HUES6 (cell line): ENCODE data around the gene BAIAP2L2.
A peak's percentile ranks its signal among the peaks of the same experiment; 100 is the strongest.

ENCODE experiments used
- H3K27ac ChIP-seq: 2 replicates; pipeline ENCODE4 v1.7.0; 2013; ENCODE audit warnings: low read depth, mild to moderate bottlenecking, low read length, inconsistent platforms
- H3K27me3 ChIP-seq: 2 replicates; pipeline ENCODE4 v1.6.1; 2013; ENCODE audit warnings: low read length; ENCODE audit not compliant: control insufficient read depth, insufficient read depth
- H3K36me3 ChIP-seq: 2 replicates; pipeline ENCODE4 v1.6.1; 2013; ENCODE audit warnings: low read length; ENCODE audit not compliant: control insufficient read depth, insufficient read depth
- H3K4me1 ChIP-seq: 2 replicates; pipeline ENCODE4 v1.6.1; 2013; ENCODE audit warnings: low read length; ENCODE audit not compliant: control insufficient read depth, insufficient read depth
- H3K4me3 ChIP-seq: 2 replicates; pipeline ENCODE4 v1.5.1; 2013; ENCODE audit warnings: low read depth, low read length
- H3K9ac ChIP-seq: one replicate; pipeline ENCODE4 v1.6.1; 2013; ENCODE audit warnings: mild to moderate bottlenecking, low read length
- H3K9me3 ChIP-seq: 2 replicates; pipeline ENCODE4 v1.6.1; 2013; ENCODE audit warnings: low read depth, low read length; ENCODE audit not compliant: control insufficient read depth, insufficient read depth

The BAIAP2L2 gene

GRCh38 chr22:38056969-38057891 lies 53.3 kb downstream of the BAIAP2L2 start, which contains the start of gene PICK1:
PICK1 (plus strand) TSS chr22:38057404; CDS start chr22:38057810, 406 bp downstream.
- H3K27ac ChIP-seq, result peak within 1 kb of the TSS; percentile 85
- H3K4me3 ChIP-seq, result peak within 1 kb of the TSS; percentile 78
- peaks cover 12% of the 10 kb centered on the region for H3K4me1 ChIP-seq
- no peaks in the 10 kb centered on the region for H3K9me3 ChIP-seq
- no peaks in the 10 kb centered on the region for H3K27me3 ChIP-seq
- peak within 1 kb of the TSS; percentile 70 for H3K9ac ChIP-seq
- H3K36me3 ChIP-seq, result peaks cover 20% of the 10 kb centered on the region

GRCh38 chr22:38051900-38052862 lies 58.3 kb downstream of the BAIAP2L2 start:
- H3K27me3 ChIP-seq, result no peaks in the 10 kb centered on the region
- H3K4me1 ChIP-seq, result peaks cover 9% of the 10 kb centered on the region
- no peaks in the 10 kb centered on the region for H3K9me3 ChIP-seq
- no peak overlapping the region for H3K27ac ChIP-seq
- H3K4me3 ChIP-seq, result no peak overlapping the region
- H3K36me3 ChIP-seq, result no peaks in the 10 kb centered on the region
- H3K9ac ChIP-seq, result peak overlapping the region; percentile 36

GRCh38 chr22:38051261-38051660 lies 59.2 kb downstream of the BAIAP2L2 start:
- Histone ChIP-seq H3K4me1 (peaks cover 9% of the 10 kb centered on the region), H3K9ac (no peak overlapping the region), H3K36me3 (no peaks in the 10 kb centered on the region), H3K27me3 (no peaks in the 10 kb centered on the region), H3K4me3 (no peak overlapping the region), H3K27ac (no peak overlapping the region), H3K9me3 (no peaks in the 10 kb centered on the region)

- no peak overlapping the region for H3K27ac ChIP-seq
- no peaks in the 10 kb centered on the region for H3K36me3 ChIP-seq
- H3K9ac ChIP-seq, result no peak overlapping the region
- no peaks in the 10 kb centered on the region for H3K9me3 ChIP-seq
- H3K27me3 ChIP-seq, result no peaks in the 10 kb centered on the region
- peaks cover 9% of the 10 kb centered on the region for H3K4me1 ChIP-seq
- H3K4me3 ChIP-seq, result no peak overlapping the region
Observed at GRCh38 chr22:38050720-38051119, 59.8 kb downstream of the BAIAP2L2 start.

GRCh38 chr22:38049812-38050619 lies 60.5 kb downstream of the BAIAP2L2 start:
- Histone ChIP-seq H3K27ac (no peak overlapping the region), H3K4me1 (peaks cover 9% of the 10 kb centered on the region), H3K36me3 (no peaks in the 10 kb centered on the region), H3K4me3 (no peak overlapping the region), H3K9ac (no peak overlapping the region), H3K27me3 (no peaks in the 10 kb centered on the region), H3K9me3 (no peaks in the 10 kb centered on the region)

- Histone ChIP-seq H3K4me3 (no peak overlapping the region), H3K27ac (no peak overlapping the region), H3K4me1 (no peaks in the 10 kb centered on the region; the same call in 1 of the 2 replicates), H3K27me3 (no peaks in the 10 kb centered on the region), H3K36me3 (no peaks in the 10 kb centered on the region), H3K9me3 (no peaks in the 10 kb centered on the region), H3K9ac (no peak overlapping the region)
Observed at GRCh38 chr22:38046070-38046748, 64.3 kb downstream of the BAIAP2L2 start.

GRCh38 chr22:38043151-38044039 lies 67.1 kb downstream of the BAIAP2L2 start:
- no peak overlapping the region for H3K9ac ChIP-seq
- H3K9me3 ChIP-seq, result no peaks in the 10 kb centered on the region
- no peak overlapping the region for H3K4me3 ChIP-seq
- H3K27ac ChIP-seq, result no peak overlapping the region
- no peaks in the 10 kb centered on the region; the same call in 1 of the 2 replicates for H3K4me1 ChIP-seq
- H3K27me3 ChIP-seq, result no peaks in the 10 kb centered on the region
- no peaks in the 10 kb centered on the region for H3K36me3 ChIP-seq

GRCh38 chr22:38042488-38042790 lies 68.0 kb downstream of the BAIAP2L2 start:
- no peak overlapping the region for H3K9ac ChIP-seq
- no peaks in the 10 kb centered on the region; the same call in 1 of the 2 replicates for H3K4me1 ChIP-seq
- no peaks in the 10 kb centered on the region for H3K9me3 ChIP-seq
- H3K27me3 ChIP-seq, result no peaks in the 10 kb centered on the region
- no peak overlapping the region for H3K27ac ChIP-seq
- H3K36me3 ChIP-seq, result no peaks in the 10 kb centered on the region
- H3K4me3 ChIP-seq, result no peak overlapping the region

- Histone ChIP-seq H3K4me3 (no peak overlapping the region), H3K9ac (no peak overlapping the region), H3K27ac (no peak overlapping the region), H3K36me3 (no peaks in the 10 kb centered on the region), H3K4me1 (no peaks in the 10 kb centered on the region; the same call in 1 of the 2 replicates), H3K27me3 (no peaks in the 10 kb centered on the region), H3K9me3 (no peaks in the 10 kb centered on the region)
Observed at GRCh38 chr22:38041760-38042487, 68.6 kb downstream of the BAIAP2L2 start.
